ENCODE measurements around the gene TRABD2B. TPM values are rescaled to one million over a fixed set of nuclear protein-coding genes. Genes with fewer than 3 reads are reported as not detected.

TRABD2B gene
- total and polyA plus RNA-seq, 2 experiments from 2014 or later = not detected

- no peak overlapping the region for H3K4me2 ChIP-seq (ENCODE audit: unreplicated experiment)
- H3K27ac ChIP-seq = no peak overlapping the region
- H3K27me3 ChIP-seq (replicated peaks; ENCODE audit: insufficient read depth) = peaks cover 18% of the 10 kb centered on the region
- 74% methylated on average over 12 of the region's 12 CpGs for WGBS, 2 experiments (ENCODE audit: low coverage in 1 of 2, low lambda C conversion rate in 2 of 2, missing lambda C conversion rate in 2 of 2)
- H3K79me2 ChIP-seq (ENCODE audit: insufficient read depth) = no peaks in the 10 kb centered on the region
- no peaks in the 10 kb centered on the region for H3K9me3 ChIP-seq (ENCODE audit: low read depth)
- no peak overlapping the region for H3K9ac ChIP-seq
- H3K4me1 ChIP-seq (ENCODE audit: insufficient read depth) = no peaks in the 10 kb centered on the region
- TF ChIP-seq EZH2phosphoT487 (IDR thresholded peaks at IDR 0.05; ENCODE audit: insufficient read depth, low read depth) (no peak), EZH2 (IDR thresholded peaks at IDR 0.05; ENCODE audit: insufficient read depth, poor library complexity, severe bottlenecking) (no peak)
- H3K4me3 ChIP-seq = no peak overlapping the region
- H3K36me3 ChIP-seq (ENCODE audit: low read depth) = no peaks in the 10 kb centered on the region
- in situ Hi-C loops (cut with MboI) = no loop called here
- no peak overlapping the region for H2AFZ ChIP-seq
- H3F3A ChIP-seq (ENCODE audit: insufficient read depth) = no peaks in the 10 kb centered on the region
- no peak for DNase-seq
- H3K9me2 ChIP-seq (ENCODE audit: insufficient read depth) = no peaks in the 10 kb centered on the region
- H4K20me1 ChIP-seq (ENCODE audit: insufficient read depth) = no peaks in the 10 kb centered on the region
Observed at GRCh38 chr1:48028218-48029069, 31.3 kb upstream of the TRABD2B start.

DNA sequence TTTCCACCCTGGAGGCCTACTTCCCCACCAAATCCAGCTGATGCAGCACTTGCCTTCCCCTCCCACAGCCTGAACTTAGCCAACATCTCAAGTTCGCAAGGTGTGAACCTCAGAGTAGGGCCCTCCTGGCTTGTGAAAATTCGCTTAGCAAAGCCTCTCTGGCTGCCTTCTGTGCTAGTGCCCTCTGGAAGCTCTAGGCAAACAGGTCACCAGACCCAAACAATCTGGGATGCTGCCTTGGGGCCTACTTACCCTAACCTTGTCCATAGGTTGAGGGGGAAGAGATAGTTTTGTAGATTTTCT, 30.3 kb upstream of the TRABD2B start:
- Histone ChIP-seq H3F3A (ENCODE audit: insufficient read depth) (no peaks in the 10 kb centered on the region), H3K36me3 (ENCODE audit: low read depth) (no peaks in the 10 kb centered on the region), H3K9ac (no peak overlapping the region), H3K9me2 (ENCODE audit: insufficient read depth) (no peaks in the 10 kb centered on the region), H2AFZ (no peak overlapping the region), H3K79me2 (ENCODE audit: insufficient read depth) (no peaks in the 10 kb centered on the region), H4K20me1 (ENCODE audit: insufficient read depth) (no peaks in the 10 kb centered on the region), H3K9me3 (ENCODE audit: low read depth) (no peaks in the 10 kb centered on the region), H3K27ac (no peak overlapping the region), H3K4me3 (no peak overlapping the region), H3K4me1 (ENCODE audit: insufficient read depth) (no peaks in the 10 kb centered on the region), H3K4me2 (ENCODE audit: unreplicated experiment) (no peak overlapping the region), H3K27me3 (replicated peaks; ENCODE audit: insufficient read depth) (peaks cover 13% of the 10 kb centered on the region)
- TF ChIP-seq EZH2 (IDR thresholded peaks at IDR 0.05; ENCODE audit: insufficient read depth, poor library complexity, severe bottlenecking) (no peak), EZH2phosphoT487 (IDR thresholded peaks at IDR 0.05; ENCODE audit: insufficient read depth, low read depth) (no peak)
- in situ Hi-C loops (cut with MboI) = no loop called here
- no peak for DNase-seq
- WGBS, 2 experiments (ENCODE audit: low coverage in 1 of 2, low lambda C conversion rate in 2 of 2, missing lambda C conversion rate in 2 of 2) = 63 to 71% methylated on average over 2 of the region's 2 CpGs

DNA sequence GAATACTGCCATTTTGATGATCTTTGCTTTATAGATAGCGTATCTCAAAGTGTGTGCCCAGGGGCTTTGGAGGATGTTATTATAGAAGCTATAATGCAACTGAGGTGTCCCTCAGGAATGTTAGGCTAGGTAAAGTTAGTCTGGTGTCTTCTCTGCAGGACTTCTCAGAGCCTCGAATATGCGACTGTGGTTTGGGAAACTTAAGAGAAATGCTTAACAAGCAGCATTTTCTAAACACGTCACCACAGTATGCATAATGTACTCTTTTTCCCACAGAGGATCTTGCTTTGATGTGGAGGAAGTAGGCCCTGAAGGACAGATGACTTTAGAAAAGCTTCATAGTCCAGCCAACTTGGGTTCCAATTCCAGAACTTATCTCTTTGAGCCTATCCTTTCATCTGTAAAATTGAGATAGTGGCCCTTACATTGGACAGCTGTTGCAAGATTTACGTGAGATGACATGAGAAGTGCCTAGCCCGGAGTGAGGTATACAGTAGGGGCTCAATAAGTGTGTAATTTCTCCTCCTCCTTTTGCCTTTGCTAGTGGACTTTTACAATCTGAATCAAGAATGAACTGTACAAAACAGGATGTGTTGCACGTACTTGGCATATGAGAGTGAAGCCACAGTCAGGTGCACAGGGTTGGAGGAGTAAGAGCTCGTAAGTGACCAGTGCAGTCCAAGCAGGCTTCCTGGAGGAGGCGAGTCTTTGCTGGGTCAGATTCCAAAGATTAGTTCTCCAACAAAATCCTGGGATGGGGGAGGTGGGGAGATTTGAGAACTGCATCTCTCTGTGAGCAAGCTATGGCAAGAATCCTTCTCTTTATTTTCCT, 29.7 kb upstream of the TRABD2B start:
- in situ Hi-C loops (cut with MboI) = no loop called here
- no peak overlapping the region for H3K27ac ChIP-seq
- H3F3A ChIP-seq (ENCODE audit: insufficient read depth) = no peaks in the 10 kb centered on the region
- no peak overlapping the region for H2AFZ ChIP-seq
- H3K9me2 ChIP-seq (ENCODE audit: insufficient read depth) = no peaks in the 10 kb centered on the region
- no peaks in the 10 kb centered on the region for H4K20me1 ChIP-seq (ENCODE audit: insufficient read depth)
- WGBS, 2 experiments (ENCODE audit: low coverage in 1 of 2, low lambda C conversion rate in 2 of 2, missing lambda C conversion rate in 2 of 2) = 78% methylated on average over 9 of the region's 9 CpGs
- H3K4me1 ChIP-seq (ENCODE audit: insufficient read depth) = no peaks in the 10 kb centered on the region
- H3K9me3 ChIP-seq (ENCODE audit: low read depth) = no peaks in the 10 kb centered on the region
- H3K9ac ChIP-seq = no peak overlapping the region
- H3K79me2 ChIP-seq (ENCODE audit: insufficient read depth) = no peaks in the 10 kb centered on the region
- H3K4me3 ChIP-seq = no peak overlapping the region
- TF ChIP-seq EZH2 (IDR thresholded peaks at IDR 0.05; ENCODE audit: insufficient read depth, poor library complexity, severe bottlenecking) = no peak
- no peak for TF ChIP-seq EZH2phosphoT487 (IDR thresholded peaks at IDR 0.05; ENCODE audit: insufficient read depth, low read depth)
- H3K27me3 ChIP-seq (replicated peaks; ENCODE audit: insufficient read depth) = peaks cover 13% of the 10 kb centered on the region
- no peak for DNase-seq
- H3K4me2 ChIP-seq (ENCODE audit: unreplicated experiment) = no peak overlapping the region
- H3K36me3 ChIP-seq (ENCODE audit: low read depth) = no peaks in the 10 kb centered on the region

- 28 to 43% methylated on average over 2 of the region's 2 CpGs for WGBS, 2 experiments (ENCODE audit: low coverage in 1 of 2, low lambda C conversion rate in 2 of 2, missing lambda C conversion rate in 2 of 2)
- H3K4me1 ChIP-seq (ENCODE audit: insufficient read depth) = no peaks in the 10 kb centered on the region
- TF ChIP-seq EZH2phosphoT487 (IDR thresholded peaks at IDR 0.05; ENCODE audit: insufficient read depth, low read depth) (no peak), EZH2 (IDR thresholded peaks at IDR 0.05; ENCODE audit: insufficient read depth, poor library complexity, severe bottlenecking) (no peak)
- no peaks in the 10 kb centered on the region for H3K79me2 ChIP-seq (ENCODE audit: insufficient read depth)
- H3K4me2 ChIP-seq (ENCODE audit: unreplicated experiment) = no peak overlapping the region
- H2AFZ ChIP-seq = no peak overlapping the region
- DNase-seq = peak; percentile 72
- peaks cover 13% of the 10 kb centered on the region for H3K27me3 ChIP-seq (replicated peaks; ENCODE audit: insufficient read depth)
- H3K36me3 ChIP-seq (ENCODE audit: low read depth) = no peaks in the 10 kb centered on the region
- H3K9me2 ChIP-seq (ENCODE audit: insufficient read depth) = no peaks in the 10 kb centered on the region
- H4K20me1 ChIP-seq (ENCODE audit: insufficient read depth) = no peaks in the 10 kb centered on the region
- no peak overlapping the region for H3K27ac ChIP-seq
- in situ Hi-C loops (cut with MboI) = no loop called here
- no peak overlapping the region for H3K4me3 ChIP-seq
- no peaks in the 10 kb centered on the region for H3F3A ChIP-seq (ENCODE audit: insufficient read depth)
- no peaks in the 10 kb centered on the region for H3K9me3 ChIP-seq (ENCODE audit: low read depth)
- no peak overlapping the region for H3K9ac ChIP-seq
Observed at GRCh38 chr1:48026275-48026674, 29.1 kb upstream of the TRABD2B start.

All from GM23248 (cell line).